Panc1 (cell line): ENCODE results near the gene MNAT1. TPM values are rescaled to one million over a fixed set of nuclear protein-coding genes. Genes with fewer than 3 reads are reported as not detected.

Experiments used
- ATAC-seq: fragments of 200-7000 bp; cut with Tn5 transposase; 2 replicates; pipeline ENCODE4 v1.9.1; 2020; ENCODE audit warnings: mild to moderate bottlenecking, moderate library complexity
- BruUV-seq: library from RNA; stranded (reverse); fragments of 400-500 nt; replicated peaks from 2 replicates; lab custom pipeline; 2021; lab: Mats Ljungman, UMichigan
- CTCF ChIA-PET: fragments of 300-600 bp; sonication (Branson Sonifier 250); formaldehyde crosslinking; loops from one replicate; lab custom pipeline; 2022; ENCODE audit warnings: antibody characterized with exemption; lab: Charles Lee
- POLR2A ChIA-PET: fragments of 300-600 bp; sonication (Branson Sonifier 250); formaldehyde crosslinking; loops from one replicate; lab custom pipeline; 2022; ENCODE audit warnings: antibody characterized with exemption; lab: Charles Lee
- DNase-seq: peaks from one replicate; pipeline ENCODE4 v3.0.0-alpha.2; 2010; ENCODE audit warnings: low read depth, low spot score
- H3K27ac ChIP-seq: 2 replicates; pipeline ENCODE4 v1.5.1; 2011; ENCODE audit warnings: mild to moderate bottlenecking, low read length, inconsistent platforms
- H3K27me3 ChIP-seq: fragments of 200-500 bp; sonication (Bioruptor generic); 2 replicates; pipeline ENCODE4 v1.6.0; 2014; ENCODE audit warnings: low read length, inconsistent platforms; ENCODE audit not compliant: control insufficient read depth, insufficient read depth
- H3K36me3 ChIP-seq: fragments of 200-500 bp; sonication (Bioruptor generic); 2 replicates; pipeline ENCODE4 v1.5.1; 2014; ENCODE audit warnings: inconsistent platforms, mild to moderate bottlenecking, low read length, moderate library complexity; ENCODE audit not compliant: control insufficient read depth, insufficient read depth
- H3K4me1 ChIP-seq: 2 replicates; pipeline ENCODE4 v1.5.1; 2011; ENCODE audit warnings: inconsistent platforms, mild to moderate bottlenecking, low read length, moderate library complexity; ENCODE audit not compliant: control insufficient read depth, insufficient read depth
- H3K4me3 ChIP-seq, 2 experiments: 2 replicates each; pipeline ENCODE4 v1.5.1; 2011 to 2012; ENCODE audit warnings: low read depth in 2 of 2, low read length in 2 of 2, mild to moderate bottlenecking in 2 of 2, inconsistent platforms in 1 of 2, moderate library complexity in 1 of 2
- H3K9me3 ChIP-seq: fragments of 200-500 bp; sonication (Bioruptor generic); 2 replicates; pipeline ENCODE4 v1.5.1; 2014; ENCODE audit warnings: low read depth, mild to moderate bottlenecking, inconsistent platforms, low read length, moderate library complexity; ENCODE audit not compliant: control insufficient read depth, insufficient read depth
- CTCF ChIP-seq: fragments of 450-650 bp; IDR thresholded peaks from 2 replicates; pipeline ENCODE4 v1.5.1; 2017; ENCODE audit warnings: mild to moderate bottlenecking
- POLR2AphosphoS5 ChIP-seq: IDR thresholded peaks from 2 replicates; pipeline ENCODE4 v1.6.1; 2012; ENCODE audit warnings: mild to moderate bottlenecking, low read depth, low read length, moderate library complexity
- SIN3A ChIP-seq: IDR thresholded peaks from 2 replicates; pipeline ENCODE4 v1.6.1; 2012; ENCODE audit warnings: low read depth, mild to moderate bottlenecking, low read length, moderate library complexity, borderline replicate concordance; ENCODE audit not compliant: insufficient read depth
- TCF7L2 ChIP-seq: IDR thresholded peaks from 2 replicates; pipeline ENCODE4 v1.6.1; 2011; ENCODE audit warnings: mild to moderate bottlenecking, low read depth, low read length, inconsistent platforms
- in situ Hi-C: cut with HindIII; loops from 2 replicates; pipeline ENCODE4 v1.10.0; 2016; ENCODE audit warnings: low sequenced_read_pairs, low pct_unique_long_range_greater_than_20kb
- intact Hi-C: fragments of 100-400 bp; cut with micrococcal nuclease; formaldehyde crosslinking; loops from one replicate; pipeline ENCODE4 v1.10.0; 2022; ENCODE audit not compliant: unreplicated experiment
- total RNA-seq: library from RNA; stranded (reverse); gene quantifications from one replicate; pipeline ENCODE4 v1.2.1, GENCODE V29; 2021; ENCODE audit not compliant: unreplicated experiment
- TF ChIP-seq, protein P1 (sequence below), 2 experiments: IDR thresholded peaks; 2 replicates each; pipeline ENCODE4 v1.6.1; 2011 to 2012; ENCODE audit warnings: low read depth in 2 of 2, control low read depth in 1 of 2, low read length in 1 of 2, mild to moderate bottlenecking in 1 of 2, moderate library complexity in 1 of 2; ENCODE audit not compliant: insufficient read depth in 1 of 2

The MNAT1 gene
- total RNA-seq, 1 experiment from 2014 or later = 29.4 TPM

- TF ChIP-seq TCF7L2 (no peak), SIN3A (no peak)
- ChIA-PET CTCF (interaction anchor here (0.7 kb wide), 1 partner anchor 14 kb away, joined by 3 read pairs; no protein-coding TSS in a partner anchor), POLR2A (no interaction called here)
- ATAC-seq = no peak
- no peak overlapping the region for H3K27ac ChIP-seq
- intact Hi-C loops (no loop called here), in situ Hi-C loops (no loop called here)
- H3K27me3 ChIP-seq = no peaks in the 10 kb centered on the region
- H3K36me3 ChIP-seq = no peaks in the 10 kb centered on the region
- no peak for DNase-seq
- no peak overlapping the region for H3K4me3 ChIP-seq
- no peaks in the 10 kb centered on the region for H3K4me1 ChIP-seq
- H3K9me3 ChIP-seq = no peaks in the 10 kb centered on the region
- BruUV-seq = no TSS peak
Observed at GRCh38 chr14:60963761-60964160, 229.2 kb downstream of the MNAT1 start.

DNA sequence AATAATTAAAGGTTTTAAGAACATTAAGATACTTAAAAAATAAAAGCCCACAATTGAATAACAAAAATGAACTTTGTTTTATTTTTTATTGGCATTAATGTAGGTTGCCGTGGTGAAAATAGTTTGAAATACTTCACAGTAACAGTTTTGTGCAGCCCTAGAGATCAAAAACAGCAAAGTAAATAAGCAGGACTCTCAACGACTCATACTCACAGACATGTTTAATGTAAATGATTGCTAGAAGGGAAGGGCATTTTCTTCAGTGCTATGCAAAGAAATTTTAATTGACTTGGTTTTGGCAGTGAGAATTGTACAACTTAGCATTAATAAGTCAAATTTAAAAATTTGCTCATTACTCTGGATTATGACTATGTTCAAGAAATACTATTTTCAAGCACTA lies 230.3 kb downstream of the MNAT1 start:
- Histone ChIP-seq H3K4me3 (no peak overlapping the region), H3K27ac (no peak overlapping the region), H3K36me3 (no peaks in the 10 kb centered on the region), H3K4me1 (no peaks in the 10 kb centered on the region), H3K27me3 (no peaks in the 10 kb centered on the region), H3K9me3 (no peaks in the 10 kb centered on the region)
- BruUV-seq = TSS peak; percentile 38
- TF ChIP-seq SIN3A (no peak), TCF7L2 (no peak), CTCF (no peak), POLR2AphosphoS5 (no peak)
- TF ChIP-seq, protein P1, sequence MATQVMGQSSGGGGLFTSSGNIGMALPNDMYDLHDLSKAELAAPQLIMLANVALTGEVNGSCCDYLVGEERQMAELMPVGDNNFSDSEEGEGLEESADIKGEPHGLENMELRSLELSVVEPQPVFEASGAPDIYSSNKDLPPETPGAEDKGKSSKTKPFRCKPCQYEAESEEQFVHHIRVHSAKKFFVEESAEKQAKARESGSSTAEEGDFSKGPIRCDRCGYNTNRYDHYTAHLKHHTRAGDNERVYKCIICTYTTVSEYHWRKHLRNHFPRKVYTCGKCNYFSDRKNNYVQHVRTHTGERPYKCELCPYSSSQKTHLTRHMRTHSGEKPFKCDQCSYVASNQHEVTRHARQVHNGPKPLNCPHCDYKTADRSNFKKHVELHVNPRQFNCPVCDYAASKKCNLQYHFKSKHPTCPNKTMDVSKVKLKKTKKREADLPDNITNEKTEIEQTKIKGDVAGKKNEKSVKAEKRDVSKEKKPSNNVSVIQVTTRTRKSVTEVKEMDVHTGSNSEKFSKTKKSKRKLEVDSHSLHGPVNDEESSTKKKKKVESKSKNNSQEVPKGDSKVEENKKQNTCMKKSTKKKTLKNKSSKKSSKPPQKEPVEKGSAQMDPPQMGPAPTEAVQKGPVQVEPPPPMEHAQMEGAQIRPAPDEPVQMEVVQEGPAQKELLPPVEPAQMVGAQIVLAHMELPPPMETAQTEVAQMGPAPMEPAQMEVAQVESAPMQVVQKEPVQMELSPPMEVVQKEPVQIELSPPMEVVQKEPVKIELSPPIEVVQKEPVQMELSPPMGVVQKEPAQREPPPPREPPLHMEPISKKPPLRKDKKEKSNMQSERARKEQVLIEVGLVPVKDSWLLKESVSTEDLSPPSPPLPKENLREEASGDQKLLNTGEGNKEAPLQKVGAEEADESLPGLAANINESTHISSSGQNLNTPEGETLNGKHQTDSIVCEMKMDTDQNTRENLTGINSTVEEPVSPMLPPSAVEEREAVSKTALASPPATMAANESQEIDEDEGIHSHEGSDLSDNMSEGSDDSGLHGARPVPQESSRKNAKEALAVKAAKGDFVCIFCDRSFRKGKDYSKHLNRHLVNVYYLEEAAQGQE (IDR thresholded peaks at IDR 0.05; ENCODE audit: insufficient read depth in 1 of 2, low read depth in 2 of 2, low read length in 1 of 2) = no peak
- in situ Hi-C loops = no loop called here
- ChIA-PET POLR2A (no interaction called here), CTCF (no interaction called here)
- no peak for DNase-seq
- intact Hi-C loops = no loop called here
- no peak for ATAC-seq

DNA sequence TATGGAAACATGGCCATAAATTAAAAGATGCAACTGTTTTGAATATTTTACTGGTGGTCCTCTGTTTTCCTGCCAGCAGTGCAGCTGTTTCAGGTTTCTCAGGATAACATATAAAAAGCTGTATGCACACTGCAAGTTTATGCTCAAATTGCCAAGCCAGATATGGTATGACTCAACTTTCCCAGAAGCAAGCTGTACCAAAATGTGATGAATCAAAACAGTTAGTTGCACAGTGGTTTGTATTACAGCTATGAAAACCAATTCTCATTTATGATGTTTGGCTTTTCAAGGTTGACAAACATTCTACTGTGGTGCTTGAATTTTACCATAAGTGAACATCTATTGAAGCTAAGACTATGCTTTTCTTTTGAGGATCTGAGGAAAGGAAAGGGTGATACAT lies 230.8 kb downstream of the MNAT1 start:
- ATAC-seq (no peak), DNase-seq (no peak)
- no peak for TF ChIP-seq SIN3A
- TF ChIP-seq CTCF = no peak
- no peak for TF ChIP-seq TCF7L2
- no peak for TF ChIP-seq POLR2AphosphoS5
- TF ChIP-seq, protein P1 (IDR thresholded peaks at IDR 0.05; ENCODE audit: insufficient read depth in 1 of 2, low read depth in 2 of 2, low read length in 1 of 2) = no peak
- CTCF ChIA-PET = no interaction called here
- POLR2A ChIA-PET = no interaction called here
- no TSS peak for BruUV-seq
- Histone ChIP-seq H3K27me3 (no peaks in the 10 kb centered on the region), H3K4me1 (no peaks in the 10 kb centered on the region), H3K36me3 (no peaks in the 10 kb centered on the region), H3K27ac (no peak overlapping the region), H3K9me3 (no peaks in the 10 kb centered on the region), H3K4me3 (no peak overlapping the region)
- in situ Hi-C loops = no loop called here
- intact Hi-C loops = no loop called here
